GM19043 (cell line): ENCODE results near the gene KCTD18.

Source experiments
- ATAC-seq: cut with Tn5 transposase; IDR thresholded peaks from one replicate; pipeline ENCODE4 v1.9.1; 2021; ENCODE audit warnings: low read depth; ENCODE audit not compliant: unreplicated experiment

Gene KCTD18

GRCh38 chr2:200509612-200510433 lies at the start of gene KCTD18:
KCTD18 (minus strand) TSS chr2:200510068; CDS start chr2:200507016, 3,052 bp downstream.
- ATAC-seq: peak; percentile 97

- no peak for ATAC-seq
Observed at GRCh38 chr2:200540793-200541192, 30.9 kb upstream of the KCTD18 start.

- ATAC-seq: no peak
Observed at GRCh38 chr2:200538139-200538538, 28.3 kb upstream of the KCTD18 start.

- no peak for ATAC-seq
Observed at GRCh38 chr2:200534572-200534971, 24.7 kb upstream of the KCTD18 start.

- no peak for ATAC-seq
Observed at GRCh38 chr2:200533754-200534153, 23.9 kb upstream of the KCTD18 start.

GRCh38 chr2:200528228-200528627 lies 18.4 kb upstream of the KCTD18 start:
- no peak for ATAC-seq

- peak; percentile 99 for ATAC-seq
Observed at GRCh38 chr2:200525882-200526651, 16.2 kb upstream of the KCTD18 start, which contains the start of gene SGO2. SGO2 (plus strand) TSS chr2:200526207; CDS start chr2:200532976, 6,769 bp downstream.

- ATAC-seq: no peak
Observed at GRCh38 chr2:200525551-200525881, 15.6 kb upstream of the KCTD18 start.

GRCh38 chr2:200525066-200525465 lies 15.2 kb upstream of the KCTD18 start:
- ATAC-seq: no peak

GRCh38 chr2:200523604-200524003 lies 13.7 kb upstream of the KCTD18 start:
- ATAC-seq: no peak

- no peak for ATAC-seq
Observed at GRCh38 chr2:200523158-200523557, 13.3 kb upstream of the KCTD18 start.

- ATAC-seq: no peak
Observed at GRCh38 chr2:200515155-200515554, 5.3 kb upstream of the KCTD18 start.

- no peak for ATAC-seq
Observed at GRCh38 chr2:200509235-200509611, 645 bp downstream of the KCTD18 start.

GRCh38 chr2:200507179-200507578 lies 2.7 kb downstream of the KCTD18 start:
- ATAC-seq: no peak

- ATAC-seq: no peak
Observed at GRCh38 chr2:200506679-200507078, 3.2 kb downstream of the KCTD18 start.

- no peak for ATAC-seq
Observed at GRCh38 chr2:200502196-200502595, 7.7 kb downstream of the KCTD18 start.

GRCh38 chr2:200498402-200499162 lies 11.3 kb downstream of the KCTD18 start:
- no peak for ATAC-seq

- no peak for ATAC-seq
Observed at GRCh38 chr2:200496696-200497095, 13.2 kb downstream of the KCTD18 start.

- no peak for ATAC-seq
Observed at GRCh38 chr2:200494048-200494447, 15.8 kb downstream of the KCTD18 start.

- ATAC-seq: no peak
Observed at GRCh38 chr2:200492656-200493055, 17.2 kb downstream of the KCTD18 start.

- no peak for ATAC-seq
Observed at GRCh38 chr2:200490001-200490400, 19.9 kb downstream of the KCTD18 start.
